CD4-positive, alpha-beta memory T cell (primary cell): ENCODE measurements around the gene BMPR1B. TPM values are rescaled to one million over a fixed set of nuclear protein-coding genes. Genes with fewer than 3 reads are reported as not detected.

Source experiments
- CTCF ChIA-PET: fragments of 350-600 bp; sonication (Branson Sonifier 250); formaldehyde crosslinking; loops from one replicate; lab custom pipeline; 2021; ENCODE audit warnings: inconsistent platforms; ENCODE audit not compliant: partially characterized antibody; lab: Charles Lee
- POLR2A ChIA-PET: fragments of 350-600 bp; sonication (Branson Sonifier 250); formaldehyde crosslinking; loops from one replicate; lab custom pipeline; 2021; ENCODE audit not compliant: partially characterized antibody; lab: Charles Lee
- DNase-seq, 5 donors: peaks; one replicate each; pipeline versions ENCODE4 v3.0.0 to v3.0.0-alpha.2; 2020 to 2022; ENCODE audit warnings: mixed read lengths in 1 of 5
- H3K27ac ChIP-seq: one replicate; pipeline ENCODE4 v1.7.0; 2013; ENCODE audit warnings: low read depth, low read length
- H3K27me3 ChIP-seq: 2 replicates; pipeline ENCODE4 v1.7.0; 2013; ENCODE audit warnings: mild to moderate bottlenecking, low read length, moderate library complexity; ENCODE audit not compliant: insufficient read depth
- H3K36me3 ChIP-seq: 2 replicates; pipeline ENCODE4 v1.7.0; 2013; ENCODE audit warnings: mild to moderate bottlenecking, low read length, moderate library complexity; ENCODE audit not compliant: insufficient read depth
- H3K4me1 ChIP-seq: 2 replicates; pipeline ENCODE4 v1.7.0; 2013; ENCODE audit warnings: mild to moderate bottlenecking, low read length, moderate library complexity; ENCODE audit not compliant: insufficient read depth
- H3K4me3 ChIP-seq, 2 donors: one replicate each; pipeline ENCODE4 v1.7.0; 2013; ENCODE audit warnings: low read length in 2 of 2, mild to moderate bottlenecking in 1 of 2
- H3K9me3 ChIP-seq, 2 donors: one replicate each; pipeline ENCODE4 v1.7.0; 2013; ENCODE audit warnings: low read length in 2 of 2, control low read depth in 1 of 2; ENCODE audit not compliant: control insufficient read depth in 1 of 2
- H3K27ac Mint-ChIP-seq, 7 donors: one replicate each; pipeline ENCODE4 v1.8.0; 2020 to 2021; ENCODE audit warnings: mixed read lengths in 7 of 7, mild to moderate bottlenecking in 6 of 7, inconsistent platforms in 3 of 7, moderate library complexity in 3 of 7
- H3K27me3 Mint-ChIP-seq, 2 donors: one replicate each; pipeline ENCODE4 v1.8.0; 2020 to 2021; ENCODE audit warnings: mixed read lengths in 2 of 2
- H3K36me3 Mint-ChIP-seq, 2 donors: one replicate each; pipeline ENCODE4 v1.8.0; 2020 to 2021; ENCODE audit warnings: mixed read lengths in 2 of 2, inconsistent platforms in 1 of 2, mild to moderate bottlenecking in 1 of 2
- H3K4me1 Mint-ChIP-seq, 4 donors: one replicate each; pipeline ENCODE4 v1.8.0; 2020 to 2021; ENCODE audit warnings: mixed read lengths in 4 of 4, mild to moderate bottlenecking in 1 of 4
- H3K4me3 Mint-ChIP-seq, 8 donors: one replicate each; pipeline ENCODE4 v1.8.0; 2020 to 2021; ENCODE audit warnings: mixed read lengths in 8 of 8, mild to moderate bottlenecking in 7 of 8, moderate library complexity in 6 of 8, inconsistent platforms in 3 of 8
- H3K9me3 Mint-ChIP-seq, 8 donors: one replicate each; pipeline ENCODE4 v1.8.0; 2020 to 2021; ENCODE audit warnings: mixed read lengths in 8 of 8, mild to moderate bottlenecking in 5 of 8, inconsistent platforms in 3 of 8, moderate library complexity in 1 of 8
- intact Hi-C: fragments of 100-400 bp; cut with micrococcal nuclease; formaldehyde crosslinking; loops from one replicate; pipeline ENCODE4 v1.15.1; 2023
- polyA plus RNA-seq, 2 donors: library from polyadenylated mRNA; unstranded; fragments of 300-500 nt; fragmentation: Illumina TruSeq; gene quantifications; one replicate each; pipeline ENCODE4 v1.2.3, GENCODE V29; 2021
- total RNA-seq, 2 experiments: library from RNA; stranded (reverse); gene quantifications; one replicate each; pipeline ENCODE4 v1.2.3, GENCODE V29; 2021

BMPR1B gene
- total and polyA plus RNA-seq, 4 experiments from 2014 or later = 0.17 TPM; not detected in 3

DNA sequence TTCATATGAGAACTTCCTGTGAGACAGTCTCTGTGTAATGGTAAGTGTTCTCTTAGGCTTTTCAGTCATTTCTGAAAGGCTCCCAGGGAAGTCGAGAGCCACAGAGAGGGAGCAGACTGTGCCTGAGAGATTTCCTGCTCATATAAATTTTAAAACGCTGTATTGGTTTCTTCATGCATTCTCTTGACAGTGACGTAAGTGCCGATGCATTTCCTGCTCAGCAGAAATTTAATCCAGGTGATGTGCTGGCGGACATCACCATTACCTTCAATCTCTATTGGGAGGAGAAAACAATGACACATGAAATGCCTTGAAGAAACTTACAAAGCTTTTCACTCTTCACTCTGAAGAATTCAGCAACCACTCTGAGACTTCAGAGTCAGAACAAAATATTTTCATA is 383.6 kb downstream of the BMPR1B start:
- H3K4me3 Mint-ChIP-seq = no peak overlapping the region
- no peak overlapping the region for H3K27ac Mint-ChIP-seq
- Histone ChIP-seq H3K27me3 (no peaks in the 10 kb centered on the region), H3K4me1 (no peaks in the 10 kb centered on the region), H3K4me3 (no peak overlapping the region), H3K27ac (no peak overlapping the region), H3K9me3 (no peaks in the 10 kb centered on the region), H3K36me3 (no peaks in the 10 kb centered on the region)
- no peaks in the 10 kb centered on the region for H3K36me3 Mint-ChIP-seq
- peaks cover 4 to 10% of the 10 kb centered on the region in 2 donors for H3K27me3 Mint-ChIP-seq
- CTCF ChIA-PET = no interaction called here
- peaks cover 0 to 14% (median 6%) of the 10 kb centered on the region in 8 donors for H3K9me3 Mint-ChIP-seq
- intact Hi-C loops = no loop called here
- POLR2A ChIA-PET = no interaction called here
- DNase-seq = no peak
- no peaks in the 10 kb centered on the region for H3K4me1 Mint-ChIP-seq

- Mint-ChIP-seq H3K27me3 (peaks cover 4 to 9% of the 10 kb centered on the region in 2 donors), H3K27ac (no peak overlapping the region), H3K4me1 (no peaks in the 10 kb centered on the region), H3K9me3 (peaks cover 0 to 7% (median 4%) of the 10 kb centered on the region in 8 donors), H3K4me3 (no peak overlapping the region), H3K36me3 (no peaks in the 10 kb centered on the region)
- Histone ChIP-seq H3K9me3 (no peaks in the 10 kb centered on the region), H3K4me1 (no peaks in the 10 kb centered on the region), H3K36me3 (no peaks in the 10 kb centered on the region), H3K27ac (no peak overlapping the region), H3K4me3 (no peak overlapping the region), H3K27me3 (no peaks in the 10 kb centered on the region)
- no peak for DNase-seq
- POLR2A ChIA-PET = no interaction called here
- intact Hi-C loops = no loop called here
- CTCF ChIA-PET = interaction anchor here (0.7 kb wide), 1 partner anchor 1856 kb away, joined by 3 read pairs; no protein-coding TSS in a partner anchor
Observed at GRCh38 chr4:95142932-95143331, 385.2 kb downstream of the BMPR1B start.

GRCh38 chr4:95151255-95151654 is 393.5 kb downstream of the BMPR1B start:
- intact Hi-C loops = no loop called here
- H3K4me1 Mint-ChIP-seq = peaks cover 7 to 19% (median 13%) of the 10 kb centered on the region in 4 donors
- Histone ChIP-seq H3K36me3 (no peaks in the 10 kb centered on the region), H3K9me3 (no peaks in the 10 kb centered on the region), H3K27me3 (no peaks in the 10 kb centered on the region), H3K27ac (no peak overlapping the region), H3K4me3 (no peak overlapping the region), H3K4me1 (peaks cover 13% of the 10 kb centered on the region)
- no peak overlapping the region for H3K4me3 Mint-ChIP-seq
- ChIA-PET CTCF (interaction anchor here (1.8 to 1.9 kb wide), 2 partner anchors 12 to 16 kb away, joined by 5 read pairs; no protein-coding TSS in a partner anchor), POLR2A (no interaction called here)
- H3K27ac Mint-ChIP-seq = peak overlapping the region in 1 of 7 donors; percentile 16
- no peaks in the 10 kb centered on the region for H3K36me3 Mint-ChIP-seq
- no peak for DNase-seq
- H3K9me3 Mint-ChIP-seq = no peaks in the 10 kb centered on the region
- H3K27me3 Mint-ChIP-seq = peaks cover 0 to 1% of the 10 kb centered on the region in 2 donors

DNA sequence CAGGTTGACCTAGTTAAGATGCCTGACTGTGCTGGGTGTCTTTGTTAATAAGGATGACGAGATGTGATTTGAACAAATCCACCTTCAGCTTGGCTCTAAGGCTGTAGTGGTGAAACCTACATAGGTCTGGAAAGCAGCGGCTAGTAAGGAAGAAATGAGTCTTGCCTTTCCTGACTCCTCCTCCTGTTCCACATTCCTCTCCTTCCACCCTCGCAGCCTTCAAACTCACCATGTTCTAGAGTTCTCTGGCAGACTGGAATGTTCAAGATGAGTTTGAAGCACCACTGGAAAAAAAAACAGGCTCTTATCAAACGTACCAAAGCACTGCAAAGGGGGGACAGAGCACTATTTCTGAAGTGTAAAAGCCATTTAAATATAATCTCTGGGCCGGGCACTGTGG is 395.4 kb downstream of the BMPR1B start:
- Histone ChIP-seq H3K27ac (no peak overlapping the region), H3K9me3 (no peaks in the 10 kb centered on the region), H3K36me3 (no peaks in the 10 kb centered on the region), H3K27me3 (no peaks in the 10 kb centered on the region), H3K4me1 (peaks cover 16% of the 10 kb centered on the region), H3K4me3 (no peak overlapping the region)
- Mint-ChIP-seq H3K27me3 (no peaks in the 10 kb centered on the region), H3K9me3 (no peaks in the 10 kb centered on the region), H3K4me1 (peaks cover 8 to 22% (median 14%) of the 10 kb centered on the region in 4 donors), H3K4me3 (no peak overlapping the region), H3K36me3 (no peaks in the 10 kb centered on the region), H3K27ac (no peak overlapping the region)
- POLR2A ChIA-PET = no interaction called here
- CTCF ChIA-PET = no interaction called here
- no peak for DNase-seq
- intact Hi-C loops = no loop called here

GRCh38 chr4:95155759-95156451 is 398.1 kb downstream of the BMPR1B start:
- DNase-seq = peak in 4 of 5 donors; percentile 49 to 63 (median 56)
- Mint-ChIP-seq H3K9me3 (no peaks in the 10 kb centered on the region), H3K4me1 (peaks cover 8 to 22% (median 12%) of the 10 kb centered on the region in 4 donors), H3K4me3 (peak overlapping the region in 6 of 8 donors; percentile 28 to 80 (median 59)), H3K36me3 (no peaks in the 10 kb centered on the region), H3K27me3 (no peaks in the 10 kb centered on the region), H3K27ac (peak overlapping the region in 3 of 7 donors; percentile 19 to 82 (median 61))
- Histone ChIP-seq H3K27ac (no peak overlapping the region), H3K36me3 (no peaks in the 10 kb centered on the region), H3K4me3 (no peak overlapping the region), H3K9me3 (no peaks in the 10 kb centered on the region), H3K27me3 (no peaks in the 10 kb centered on the region), H3K4me1 (peaks cover 16% of the 10 kb centered on the region)
- ChIA-PET CTCF (interaction anchor here (0.7 to 2.0 kb wide), 7 partner anchors 9 to 1362 kb away, joined by 3 to 6 read pairs (median 3); no protein-coding TSS in a partner anchor), POLR2A (interaction anchor here (0.7 kb wide), 1 partner anchor 24 kb away, joined by 3 read pairs; no protein-coding TSS in a partner anchor)
- intact Hi-C loops = loop anchor here (5.0 kb wide), 1 partner anchor 1196 kb away; no protein-coding TSS in a partner anchor

DNA sequence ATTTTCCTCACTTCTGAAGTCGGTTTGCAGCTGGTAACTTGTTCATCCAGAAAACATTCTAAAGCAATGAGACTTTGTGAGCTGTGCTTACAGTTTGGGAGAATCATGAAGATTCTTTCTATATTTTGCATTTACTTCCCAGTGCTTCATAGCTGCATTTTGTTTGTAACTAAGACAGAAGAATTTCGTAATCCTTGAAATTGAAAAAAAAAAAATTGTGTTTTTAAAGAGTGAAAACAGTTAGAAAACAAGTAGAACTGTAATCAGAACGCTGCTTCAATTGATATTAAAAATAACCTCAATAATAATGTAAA is 398.7 kb downstream of the BMPR1B start:
- Histone ChIP-seq H3K36me3 (no peaks in the 10 kb centered on the region), H3K9me3 (no peaks in the 10 kb centered on the region), H3K4me3 (no peak overlapping the region), H3K4me1 (peaks cover 16% of the 10 kb centered on the region), H3K27me3 (no peaks in the 10 kb centered on the region), H3K27ac (no peak overlapping the region)
- intact Hi-C loops = loop anchor here (5.0 kb wide), 1 partner anchor 1196 kb away; no protein-coding TSS in a partner anchor
- Mint-ChIP-seq H3K4me1 (peaks cover 8 to 22% (median 12%) of the 10 kb centered on the region in 4 donors), H3K36me3 (no peaks in the 10 kb centered on the region), H3K9me3 (no peaks in the 10 kb centered on the region), H3K27ac (peak overlapping the region in 1 of 7 donors; percentile 82), H3K4me3 (no peak overlapping the region), H3K27me3 (no peaks in the 10 kb centered on the region)
- CTCF ChIA-PET = interaction anchor here (0.7 to 2.0 kb wide), 7 partner anchors 9 to 1361 kb away, joined by 3 to 6 read pairs (median 3); no protein-coding TSS in a partner anchor
- POLR2A ChIA-PET = interaction anchor here (0.7 kb wide), 1 partner anchor 25 kb away, joined by 3 read pairs; no protein-coding TSS in a partner anchor
- DNase-seq = no peak

GRCh38 chr4:95157596-95157995 is 399.8 kb downstream of the BMPR1B start:
- DNase-seq = no peak
- H3K27me3 Mint-ChIP-seq = no peaks in the 10 kb centered on the region
- H3K36me3 ChIP-seq = no peaks in the 10 kb centered on the region
- H3K27me3 ChIP-seq = no peaks in the 10 kb centered on the region
- H3K4me3 Mint-ChIP-seq = no peak overlapping the region
- H3K27ac ChIP-seq = no peak overlapping the region
- H3K4me3 ChIP-seq = no peak overlapping the region
- peaks cover 8 to 22% (median 12%) of the 10 kb centered on the region in 4 donors for H3K4me1 Mint-ChIP-seq
- H3K9me3 Mint-ChIP-seq = no peaks in the 10 kb centered on the region
- ChIA-PET CTCF (no interaction called here), POLR2A (no interaction called here)
- intact Hi-C loops = loop anchor here (5.0 kb wide), 1 partner anchor 1195 kb away; no protein-coding TSS in a partner anchor
- H3K36me3 Mint-ChIP-seq = no peaks in the 10 kb centered on the region
- H3K4me1 ChIP-seq = peaks cover 16% of the 10 kb centered on the region
- no peaks in the 10 kb centered on the region for H3K9me3 ChIP-seq
- H3K27ac Mint-ChIP-seq = no peak overlapping the region
